ENCODE measurements around the gene MMP15. TPM values are rescaled to one million over a fixed set of nuclear protein-coding genes. Genes with fewer than 3 reads are reported as not detected.

Gene MMP15
- total and polyA plus RNA-seq, 2 of the 13 experiments (the other 11 are each of a cell fraction or from before 2014, with no cell fraction given) = 35.2 to 44.9 TPM

DNA sequence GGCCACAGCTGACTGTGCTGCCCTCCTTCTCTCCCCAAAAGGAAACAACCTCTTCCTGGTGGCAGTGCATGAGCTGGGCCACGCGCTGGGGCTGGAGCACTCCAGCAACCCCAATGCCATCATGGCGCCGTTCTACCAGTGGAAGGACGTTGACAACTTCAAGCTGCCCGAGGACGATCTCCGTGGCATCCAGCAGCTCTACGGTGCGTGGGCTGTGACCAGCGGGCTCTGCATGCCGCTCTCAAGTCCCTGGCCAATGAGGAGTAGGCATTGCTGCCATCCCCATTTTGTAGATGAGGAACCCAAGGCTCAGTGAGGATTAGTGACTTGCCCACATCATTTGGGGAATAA is 14.9 kb downstream of the MMP15 start:
- Histone ChIP-seq H3K4me3 (replicated peaks in 1 of 3; ENCODE audit: insufficient read depth in 1 of 3, low read depth in 2 of 3, low read length in 3 of 3) (no peak overlapping the region), H2AFZ (ENCODE audit: low read length) (no peak overlapping the region), H3K9ac (ENCODE audit: insufficient read depth, low read depth, low read length) (no peak overlapping the region), H3K9me3 (ENCODE audit: low read length) (no peaks in the 10 kb centered on the region), H3K27me3 (ENCODE audit: control insufficient read depth in 1 of 2, insufficient read depth in 2 of 2, low read length in 2 of 2) (no peaks in the 10 kb centered on the region), H4K20me1 (ENCODE audit: insufficient read depth, low read length) (no peaks in the 10 kb centered on the region; the same call in 1 of the 2 replicates), H3K79me2 (ENCODE audit: insufficient read depth, low read length) (no peaks in the 10 kb centered on the region), H3K4me1 (ENCODE audit: insufficient read depth, low read length) (no peaks in the 10 kb centered on the region), H3K36me3 (replicated peaks in 1 of 2; ENCODE audit: control insufficient read depth in 1 of 2, insufficient read depth in 2 of 2, low read length in 2 of 2) (peaks cover 49 to 70% of the 10 kb centered on the region in 2 experiments), H3K27ac (ENCODE audit: extremely low read length, insufficient read depth, low read length) (no peak overlapping the region), H3K4me2 (ENCODE audit: low read depth, low read length) (no peak overlapping the region)
- CTCF ChIA-PET (ENCODE audit: low intra/inter-chr PET ratio, low total read pairs) = no interaction called here
- in situ Hi-C loops (cut with HindIII; ENCODE audit: extremely low pct_ligation_motif_present, low pct_unique_long_range_greater_than_20kb) (no loop called here), intact Hi-C loops (cut with micrococcal nuclease; ENCODE audit: unreplicated experiment) (no loop called here)
- BruUV-seq (replicated peaks) = no TSS peak
- no peak for TF ChIP-seq ZNF451 (CRISPR knock-in tag; IDR thresholded peaks at IDR 0.05)
- TF ChIP-seq RXRA (CRISPR knock-in tag; IDR thresholded peaks at IDR 0.05) = 0 out of 2 replicates have a peak, but pooled peaks have one; percentile 13
- no peak for TF ChIP-seq NR3C1 (CRISPR knock-in tag; IDR thresholded peaks at IDR 0.05)
- TF ChIP-seq MTA1 (CRISPR knock-in tag; IDR thresholded peaks at IDR 0.05; ENCODE audit: borderline replicate concordance) = 0 out of 2 replicates have a peak, but pooled peaks have one; percentile 17
- POLR2A ChIA-PET = no interaction called here
- WGBS (ENCODE audit: low lambda C conversion rate) = 98% methylated on average over 10 of the region's 12 CpGs
- no peak for ATAC-seq
- no peak for FAIRE-seq
- no peak for DNase-seq (ENCODE audit: low spot score)

DNA sequence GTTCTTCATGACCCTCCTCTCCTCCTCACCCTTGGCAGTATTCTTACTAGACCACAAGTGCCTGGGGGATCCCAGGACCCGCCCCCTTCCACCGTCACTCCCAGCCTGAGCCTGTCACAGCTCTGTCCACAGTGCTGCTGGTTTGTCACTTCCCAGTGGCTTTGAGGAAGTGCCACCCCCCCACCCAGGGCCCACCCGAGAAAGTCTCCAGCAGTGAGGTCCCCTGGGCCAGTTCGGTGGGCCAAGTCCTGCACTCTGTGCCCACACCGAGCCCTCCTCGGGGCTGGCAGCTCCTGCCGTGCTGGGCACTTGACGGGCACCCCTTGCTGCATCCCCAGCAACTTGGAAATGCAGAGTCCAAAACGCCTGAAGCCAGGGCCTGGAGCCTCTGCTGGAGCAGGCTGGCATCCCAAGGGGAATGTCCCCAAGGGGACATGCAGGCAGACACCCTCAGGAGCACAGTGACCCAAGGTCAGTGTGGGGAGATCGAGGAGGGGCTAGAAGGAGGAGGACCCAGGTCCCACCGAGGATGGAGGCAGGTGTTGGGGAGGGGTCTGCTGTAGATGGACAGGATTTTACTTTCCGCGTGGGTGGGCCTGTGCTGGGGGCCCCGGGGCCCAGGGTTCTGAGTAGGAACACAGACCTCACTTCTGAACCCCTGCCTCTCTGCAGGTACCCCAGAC is 15.5 kb downstream of the MMP15 start:
- no peak overlapping the region for H2AFZ ChIP-seq (ENCODE audit: low read length)
- H3K4me3 ChIP-seq (replicated peaks in 1 of 3; ENCODE audit: insufficient read depth in 1 of 3, low read depth in 2 of 3, low read length in 3 of 3) = no peak overlapping the region
- no peaks in the 10 kb centered on the region for H3K79me2 ChIP-seq (ENCODE audit: insufficient read depth, low read length)
- BruUV-seq (replicated peaks) = no TSS peak
- DNase-seq (ENCODE audit: low spot score) (no peak), FAIRE-seq (no peak), ATAC-seq (no peak)
- ChIA-PET POLR2A (no interaction called here), CTCF (ENCODE audit: low intra/inter-chr PET ratio, low total read pairs) (no interaction called here)
- H4K20me1 ChIP-seq (ENCODE audit: insufficient read depth, low read length) = no peaks in the 10 kb centered on the region; the same call in 1 of the 2 replicates
- no peak overlapping the region for H3K9ac ChIP-seq (ENCODE audit: insufficient read depth, low read depth, low read length)
- 98% methylated on average over 8 of the region's 14 CpGs for WGBS (ENCODE audit: low lambda C conversion rate)
- in situ Hi-C loops (cut with HindIII; ENCODE audit: extremely low pct_ligation_motif_present, low pct_unique_long_range_greater_than_20kb) (no loop called here), intact Hi-C loops (cut with micrococcal nuclease; ENCODE audit: unreplicated experiment) (no loop called here)
- H3K4me2 ChIP-seq (ENCODE audit: low read depth, low read length) = no peak overlapping the region
- H3K27ac ChIP-seq (ENCODE audit: extremely low read length, insufficient read depth, low read length) = no peak overlapping the region
- no peaks in the 10 kb centered on the region for H3K4me1 ChIP-seq (ENCODE audit: insufficient read depth, low read length)
- no peaks in the 10 kb centered on the region for H3K9me3 ChIP-seq (ENCODE audit: low read length)
- peaks cover 49 to 70% of the 10 kb centered on the region in 2 experiments for H3K36me3 ChIP-seq (replicated peaks in 1 of 2; ENCODE audit: control insufficient read depth in 1 of 2, insufficient read depth in 2 of 2, low read length in 2 of 2)
- no peaks in the 10 kb centered on the region for H3K27me3 ChIP-seq (ENCODE audit: control insufficient read depth in 1 of 2, insufficient read depth in 2 of 2, low read length in 2 of 2)
- TF ChIP-seq PRDM4 (CRISPR knock-in tag; IDR thresholded peaks at IDR 0.05; ENCODE audit: borderline replicate concordance) = no peak
- no peak for TF ChIP-seq POLR2AphosphoS2 (IDR thresholded peaks at IDR 0.05; ENCODE audit: low read depth, low read length)
- TF ChIP-seq ZNF331 (CRISPR knock-in tag; IDR thresholded peaks at IDR 0.05) = no peak
- no peak for TF ChIP-seq AKAP8 (CRISPR knock-in tag; IDR thresholded peaks at IDR 0.05)
- TF ChIP-seq, protein P1, sequence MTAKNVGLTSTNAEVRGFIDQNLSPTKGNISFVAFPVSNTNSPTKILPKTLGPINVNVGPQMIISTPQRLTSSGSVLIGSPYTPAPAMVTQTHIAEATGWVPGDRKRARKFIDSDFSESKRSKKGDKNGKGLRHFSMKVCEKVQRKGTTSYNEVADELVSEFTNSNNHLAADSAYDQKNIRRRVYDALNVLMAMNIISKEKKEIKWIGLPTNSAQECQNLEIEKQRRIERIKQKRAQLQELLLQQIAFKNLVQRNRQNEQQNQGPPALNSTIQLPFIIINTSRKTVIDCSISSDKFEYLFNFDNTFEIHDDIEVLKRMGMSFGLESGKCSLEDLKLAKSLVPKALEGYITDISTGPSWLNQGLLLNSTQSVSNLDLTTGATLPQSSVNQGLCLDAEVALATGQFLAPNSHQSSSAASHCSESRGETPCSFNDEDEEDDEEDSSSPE (CRISPR knock-in tag; IDR thresholded peaks at IDR 0.05) = no peak
- no peak for TF ChIP-seq ZNF83 (CRISPR knock-in tag; IDR thresholded peaks at IDR 0.05; ENCODE audit: borderline replicate concordance)
- TF ChIP-seq MED1 (CRISPR knock-in tag; IDR thresholded peaks at IDR 0.05) = no peak
- TF ChIP-seq HNF1B (CRISPR knock-in tag; IDR thresholded peaks at IDR 0.05) = no peak
- TF ChIP-seq, protein P2, sequence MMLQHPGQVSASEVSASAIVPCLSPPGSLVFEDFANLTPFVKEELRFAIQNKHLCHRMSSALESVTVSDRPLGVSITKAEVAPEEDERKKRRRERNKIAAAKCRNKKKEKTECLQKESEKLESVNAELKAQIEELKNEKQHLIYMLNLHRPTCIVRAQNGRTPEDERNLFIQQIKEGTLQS (CRISPR knock-in tag; IDR thresholded peaks at IDR 0.05) = no peak

All from HepG2 (cell line).